Mesenchymal stem cell (in vitro differentiated cells and primary cell): ENCODE data around the gene CNOT4.

ENCODE experiments used
- DNase-seq: peaks from one replicate; pipeline ENCODE4 v3.0.0-alpha.2; 2013
- H2AFZ ChIP-seq: one replicate; pipeline ENCODE4 v1.6.1; 2013; ENCODE audit warnings: low read depth, mild to moderate bottlenecking, control low read depth, inconsistent platforms, low read length, moderate library complexity
- H2AK5ac ChIP-seq: 2 replicates; pipeline ENCODE4 v1.6.1; 2013; ENCODE audit warnings: low read length, moderate library complexity, mild to moderate bottlenecking, inconsistent platforms; ENCODE audit not compliant: severe bottlenecking
- H2BK120ac ChIP-seq: one replicate; pipeline ENCODE4 v1.6.1; 2013; ENCODE audit warnings: low read depth, mild to moderate bottlenecking, inconsistent platforms, low read length, moderate library complexity
- H2BK12ac ChIP-seq, 2 experiments: one replicate each; pipeline ENCODE4 v1.6.1; 2013; ENCODE audit warnings: inconsistent platforms in 2 of 2, low read length in 2 of 2, mild to moderate bottlenecking in 2 of 2, moderate library complexity in 2 of 2, control low read depth in 1 of 2
- H2BK15ac ChIP-seq: one replicate; pipeline ENCODE4 v1.6.1; 2013; ENCODE audit warnings: mild to moderate bottlenecking, low read depth, inconsistent platforms; ENCODE audit not compliant: poor library complexity, severe bottlenecking
- H2BK5ac ChIP-seq: 2 replicates; pipeline ENCODE4 v1.6.1; 2013; ENCODE audit warnings: low read depth, mild to moderate bottlenecking, low read length, control low read depth, inconsistent platforms; ENCODE audit not compliant: poor library complexity, severe bottlenecking
- H3K14ac ChIP-seq, 2 experiments: one replicate each; pipeline ENCODE4 v1.6.1; 2013; ENCODE audit warnings: inconsistent platforms in 2 of 2, low read length in 2 of 2, control low read depth in 1 of 2, mild to moderate bottlenecking in 1 of 2, moderate library complexity in 1 of 2
- H3K18ac ChIP-seq, 2 experiments: one replicate each; pipeline ENCODE4 v1.6.1; 2013; ENCODE audit warnings: inconsistent platforms in 2 of 2, low read length in 2 of 2, control low read depth in 1 of 2, low read depth in 1 of 2, mild to moderate bottlenecking in 1 of 2
- H3K23ac ChIP-seq, 2 experiments: one replicate each; pipeline ENCODE4 v1.6.1; 2013; ENCODE audit warnings: inconsistent platforms in 2 of 2, low read length in 2 of 2, mild to moderate bottlenecking in 2 of 2, moderate library complexity in 2 of 2, control low read depth in 1 of 2
- H3K27ac ChIP-seq: 2 replicates; pipeline ENCODE4 v1.5.1; 2013; ENCODE audit warnings: mild to moderate bottlenecking, moderate library complexity, low read length, control low read depth, inconsistent platforms; ENCODE audit not compliant: poor library complexity, severe bottlenecking
- H3K27me3 ChIP-seq, 2 experiments: 2 replicates each; pipeline versions ENCODE4 v1.6.1 to v1.7.0; 2013; ENCODE audit warnings: low read length in 2 of 2, mild to moderate bottlenecking in 2 of 2, moderate library complexity in 2 of 2, control low read depth in 1 of 2, inconsistent platforms in 1 of 2; ENCODE audit not compliant: control insufficient read depth in 1 of 2, insufficient read depth in 1 of 2
- H3K36me3 ChIP-seq, 2 experiments: 2 replicates each; pipeline versions ENCODE4 v1.6.1 to v1.7.0; 2013; ENCODE audit warnings: low read length in 2 of 2, control low read depth in 1 of 2, inconsistent platforms in 1 of 2, low read depth in 1 of 2, mild to moderate bottlenecking in 1 of 2; ENCODE audit not compliant: insufficient read depth in 2 of 2, control insufficient read depth in 1 of 2
- H3K4ac ChIP-seq, 2 experiments: one replicate each; pipeline ENCODE4 v1.6.1; 2013; ENCODE audit warnings: inconsistent platforms in 2 of 2, low read length in 2 of 2, mild to moderate bottlenecking in 2 of 2, moderate library complexity in 2 of 2, control low read depth in 1 of 2, low read depth in 1 of 2
- H3K4me1 ChIP-seq: 2 replicates; pipeline ENCODE4 v1.6.1; 2013; ENCODE audit warnings: low read depth, low read length, control low read depth; ENCODE audit not compliant: control insufficient read depth, insufficient read depth
- H3K4me2 ChIP-seq: 2 replicates; pipeline ENCODE4 v1.6.1; 2013; ENCODE audit warnings: low read length, mild to moderate bottlenecking, inconsistent platforms; ENCODE audit not compliant: poor library complexity, severe bottlenecking
- H3K4me3 ChIP-seq, 2 experiments: 2 replicates each; pipeline versions ENCODE4 v1.5.1 to v1.7.0; 2013; ENCODE audit warnings: low read length in 2 of 2, mild to moderate bottlenecking in 2 of 2, control low read depth in 1 of 2, low read depth in 1 of 2; ENCODE audit not compliant: insufficient read depth in 1 of 2
- H3K79me1 ChIP-seq: replicated peaks from 2 replicates; pipeline ENCODE4 v1.6.1; 2013; ENCODE audit warnings: mild to moderate bottlenecking, control low read depth, low read length, inconsistent platforms; ENCODE audit not compliant: poor library complexity, severe bottlenecking
- H3K9ac ChIP-seq: 2 replicates; pipeline ENCODE4 v1.7.0; 2013; ENCODE audit warnings: mild to moderate bottlenecking, low read length, moderate library complexity
- H3K9me3 ChIP-seq: 2 replicates; pipeline ENCODE4 v1.7.0; 2013; ENCODE audit warnings: mild to moderate bottlenecking, low read length; ENCODE audit not compliant: control insufficient read depth
- H4K8ac ChIP-seq: one replicate; pipeline ENCODE4 v1.6.1; 2013; ENCODE audit warnings: inconsistent platforms, mild to moderate bottlenecking, low read length, moderate library complexity
- H4K91ac ChIP-seq: one replicate; pipeline ENCODE4 v1.6.1; 2013; ENCODE audit warnings: mild to moderate bottlenecking, low read length, inconsistent platforms
- WGBS: methylation state at CpG from one replicate; pipeline ENCODE4 v1.1.7; 2013; ENCODE audit warnings: mixed read lengths; 5-methylcytosine and 5-hydroxymethylcytosine counted together

CNOT4 gene

GRCh38 chr7:135343361-135343760 is 166.5 kb downstream of the CNOT4 start:
- Histone ChIP-seq H2BK15ac (no peak overlapping the region), H3K4me3 (no peak overlapping the region), H3K9me3 (no peaks in the 10 kb centered on the region), H2AK5ac (no peak overlapping the region), H4K8ac (no peak overlapping the region), H3K36me3 (no peaks in the 10 kb centered on the region), H3K9ac (no peak overlapping the region), H3K23ac (no peak overlapping the region), H3K79me1 (no peaks in the 10 kb centered on the region), H3K27ac (no peak overlapping the region), H3K4me1 (no peaks in the 10 kb centered on the region), H2BK5ac (no peak overlapping the region), H3K14ac (no peak overlapping the region), H3K4ac (no peak overlapping the region), H3K4me2 (no peak overlapping the region), H2BK12ac (no peak overlapping the region), H2BK120ac (no peak overlapping the region), H3K18ac (no peak overlapping the region), H2AFZ (no peak overlapping the region), H3K27me3 (peaks cover 23 to 27% of the 10 kb centered on the region in 2 experiments), H4K91ac (no peak overlapping the region)
- DNase-seq = no peak
- 59% methylated on average over 2 of the region's 2 CpGs for whole genome bisulfite sequencing

- Histone ChIP-seq H2BK5ac (no peak overlapping the region), H2BK120ac (no peak overlapping the region), H3K4me3 (no peak overlapping the region), H3K27me3 (peaks cover 27% of the 10 kb centered on the region in 2 experiments), H2AK5ac (no peak overlapping the region), H3K18ac (no peak overlapping the region), H3K9ac (no peak overlapping the region), H2BK15ac (no peak overlapping the region), H3K27ac (no peak overlapping the region), H3K9me3 (no peaks in the 10 kb centered on the region), H3K4ac (no peak overlapping the region), H3K36me3 (no peaks in the 10 kb centered on the region), H3K23ac (no peak overlapping the region), H2AFZ (no peak overlapping the region), H4K8ac (no peak overlapping the region), H3K4me2 (no peak overlapping the region), H3K14ac (no peak overlapping the region), H3K79me1 (no peaks in the 10 kb centered on the region), H3K4me1 (no peaks in the 10 kb centered on the region), H2BK12ac (no peak overlapping the region), H4K91ac (no peak overlapping the region)
- DNase-seq = no peak
- WGBS = 84% methylated on average over 10 of the region's 10 CpGs
These were observed 167.0 kb downstream of the CNOT4 start for GRCh38 chr7:135342887-135343286.

GRCh38 chr7:135341049-135341448 is 168.9 kb downstream of the CNOT4 start:
- H3K23ac ChIP-seq = no peak overlapping the region
- H2BK12ac ChIP-seq = no peak overlapping the region
- no peak overlapping the region for H3K27ac ChIP-seq
- no peak overlapping the region for H4K91ac ChIP-seq
- no peak overlapping the region for H2AK5ac ChIP-seq
- no peaks in the 10 kb centered on the region for H3K9me3 ChIP-seq
- WGBS = 93% methylated on average over 2 of the region's 5 CpGs
- no peak overlapping the region for H3K4me3 ChIP-seq
- DNase-seq = no peak
- no peak overlapping the region for H3K4ac ChIP-seq
- no peak overlapping the region for H2BK120ac ChIP-seq
- H3K18ac ChIP-seq = no peak overlapping the region
- H3K27me3 ChIP-seq = peaks cover 28 to 35% of the 10 kb centered on the region in 2 experiments
- H3K4me2 ChIP-seq = no peak overlapping the region
- H3K4me1 ChIP-seq = no peaks in the 10 kb centered on the region
- no peak overlapping the region for H3K9ac ChIP-seq
- H3K14ac ChIP-seq = no peak overlapping the region
- no peak overlapping the region for H2BK15ac ChIP-seq
- H3K79me1 ChIP-seq = no peaks in the 10 kb centered on the region
- no peak overlapping the region for H2AFZ ChIP-seq
- H2BK5ac ChIP-seq = no peak overlapping the region
- no peaks in the 10 kb centered on the region for H3K36me3 ChIP-seq
- H4K8ac ChIP-seq = no peak overlapping the region

GRCh38 chr7:135337977-135338550 is 171.8 kb downstream of the CNOT4 start:
- H2AFZ ChIP-seq = no peak overlapping the region
- no peak overlapping the region for H3K14ac ChIP-seq
- H3K4ac ChIP-seq = no peak overlapping the region
- no peak overlapping the region for H3K18ac ChIP-seq
- peaks cover 2% of the 10 kb centered on the region for H3K4me1 ChIP-seq
- H2AK5ac ChIP-seq = no peak overlapping the region
- no peaks in the 10 kb centered on the region for H3K79me1 ChIP-seq
- H4K91ac ChIP-seq = no peak overlapping the region
- no peaks in the 10 kb centered on the region for H3K36me3 ChIP-seq
- H2BK15ac ChIP-seq = no peak overlapping the region
- H2BK12ac ChIP-seq = no peak overlapping the region
- no peak overlapping the region for H2BK120ac ChIP-seq
- H3K4me2 ChIP-seq = no peak overlapping the region
- H3K4me3 ChIP-seq = no peak overlapping the region
- peaks cover 27 to 35% of the 10 kb centered on the region in 2 experiments for H3K27me3 ChIP-seq
- H2BK5ac ChIP-seq = no peak overlapping the region
- H4K8ac ChIP-seq = no peak overlapping the region
- no peak for DNase-seq
- H3K23ac ChIP-seq = no peak overlapping the region
- no peak overlapping the region for H3K27ac ChIP-seq
- no peaks in the 10 kb centered on the region for H3K9me3 ChIP-seq
- H3K9ac ChIP-seq = no peak overlapping the region
- WGBS = 89% methylated on average over 5 of the region's 5 CpGs
